ENCODE data around the gene HSPE1. TPM values are rescaled to one million over a fixed set of nuclear protein-coding genes. Genes with fewer than 3 reads are reported as not detected.

The HSPE1 gene
- total RNA-seq, 1 donor from 2014 or later = 115 TPM

DNA sequence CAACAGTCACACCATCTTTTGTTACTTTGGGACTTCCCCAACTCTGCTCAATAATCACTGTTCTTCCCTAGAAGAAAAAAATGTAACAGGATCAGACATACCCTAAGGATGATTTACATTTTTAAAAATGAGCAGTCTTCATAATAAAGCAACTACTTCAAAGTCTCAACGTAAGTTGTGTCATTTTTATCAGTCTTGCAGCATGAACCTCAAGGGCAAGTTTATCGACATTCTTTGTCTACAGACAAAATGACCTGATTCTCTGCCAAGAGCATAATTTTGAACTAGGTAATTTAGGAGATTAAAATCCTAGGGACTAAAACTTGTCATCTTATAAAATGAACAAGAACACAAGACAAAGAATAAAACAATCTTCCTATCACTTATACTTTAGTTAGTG, 2.9 kb upstream of the HSPE1 start:
- intact Hi-C loops (cut with micrococcal nuclease) = loop anchor here (5.0 to 10.0 kb wide), 2 partner anchors 370 to 1343 kb away; no protein-coding TSS in a partner anchor

GRCh38 chr2:197498235-197498936, 1.8 kb upstream of the HSPE1 start:
- intact Hi-C loops (cut with micrococcal nuclease) = loop anchor here (5.0 to 10.0 kb wide), 2 partner anchors 371 to 1344 kb away; no protein-coding TSS in a partner anchor

GRCh38 chr2:197498937-197499593, 1.1 kb upstream of the HSPE1 start:
- intact Hi-C loops (cut with micrococcal nuclease) = loop anchor here (1.0 to 10.0 kb wide), 3 partner anchors 372 to 1344 kb away; partner anchors contain the start of gene PGAP1

GRCh38 chr2:197500503-197501131, 438 bp downstream of the HSPE1 start:
- intact Hi-C loops (cut with micrococcal nuclease) = loop anchor here (1.0 to 5.0 kb wide), 10 partner anchors 15 to 1237 kb away; partner anchors contain the start of genes ANKRD44, CCDC150, COQ10B and MARS2

GRCh38 chr2:197502201-197502600, 2.0 kb downstream of the HSPE1 start:
- intact Hi-C loops (cut with micrococcal nuclease) = loop anchor here (5.0 kb wide), 1 partner anchor 385 kb away; no protein-coding TSS in a partner anchor

GRCh38 chr2:197502685-197503084, 2.5 kb downstream of the HSPE1 start:
- intact Hi-C loops (cut with micrococcal nuclease) = loop anchor here (5.0 kb wide), 1 partner anchor 385 kb away; no protein-coding TSS in a partner anchor

GRCh38 chr2:197504000-197504399, 3.8 kb downstream of the HSPE1 start:
- intact Hi-C loops (cut with micrococcal nuclease) = loop anchor here (5.0 kb wide), 1 partner anchor 383 kb away; no protein-coding TSS in a partner anchor

GRCh38 chr2:197504512-197504911, 4.3 kb downstream of the HSPE1 start:
- intact Hi-C loops (cut with micrococcal nuclease) = loop anchor here (5.0 kb wide), 1 partner anchor 383 kb away; no protein-coding TSS in a partner anchor

- intact Hi-C loops (cut with micrococcal nuclease) = no loop called here
Measured at GRCh38 chr2:197506658-197507057, 6.5 kb downstream of the HSPE1 start.

GRCh38 chr2:197513915-197514314, 13.7 kb downstream of the HSPE1 start:
- intact Hi-C loops (cut with micrococcal nuclease) = no loop called here

GRCh38 chr2:197514754-197515153, 14.6 kb downstream of the HSPE1 start:
- intact Hi-C loops (cut with micrococcal nuclease) = loop anchor here (1.0 to 5.0 kb wide), 6 partner anchors 14 to 1857 kb away; partner anchors contain the start of genes COQ10B, HSPE1 and SLC39A10

- intact Hi-C loops (cut with micrococcal nuclease) = loop anchor here (1.0 to 5.0 kb wide), 6 partner anchors 15 to 1858 kb away; partner anchors contain the start of genes COQ10B, HSPE1 and SLC39A10
Measured at GRCh38 chr2:197515315-197515738, 15.1 kb downstream of the HSPE1 start.

GRCh38 chr2:197515739-197516392, 15.7 kb downstream of the HSPE1 start, which contains the start of gene MOB4:
MOB4 (plus strand) TSS chr2:197516066; CDS start chr2:197516087, 21 bp downstream.
- intact Hi-C loops (cut with micrococcal nuclease) = loop anchor here (1.0 to 5.0 kb wide), 10 partner anchors 16 to 1859 kb away; partner anchors contain the start of genes CCDC150, COQ10B, HSPE1 and MARS2

GRCh38 chr2:197516393-197516761, 16.2 kb downstream of the HSPE1 start:
- intact Hi-C loops (cut with micrococcal nuclease) = loop anchor here (1.0 to 5.0 kb wide), 7 partner anchors 81 to 1859 kb away; partner anchors contain the start of genes CCDC150, MARS2, PLCL1 and SF3B1

DNA sequence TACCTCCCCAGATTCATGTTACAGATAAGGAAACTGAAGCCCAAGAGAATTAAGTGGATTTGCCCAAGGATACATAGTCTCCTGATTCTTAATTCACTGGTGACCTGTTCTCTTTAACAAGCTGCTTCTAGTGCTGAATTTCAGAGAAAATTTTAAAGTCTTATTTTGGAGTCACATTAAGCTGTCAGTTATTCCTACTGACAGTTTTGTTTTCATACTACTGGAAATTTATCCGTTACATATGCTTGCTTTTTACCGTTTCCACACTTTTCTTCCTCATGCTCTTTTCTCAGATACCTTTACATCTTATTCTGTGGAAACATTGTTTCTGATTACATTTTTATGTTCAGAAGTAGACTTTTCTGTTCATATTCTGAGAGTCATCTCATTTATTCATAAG, 17.0 kb downstream of the HSPE1 start:
- intact Hi-C loops (cut with micrococcal nuclease) = loop anchor here (1.0 to 5.0 kb wide), 4 partner anchors 10 to 1860 kb away; partner anchors contain the start of gene SLC39A10

- intact Hi-C loops (cut with micrococcal nuclease) = no loop called here
Measured at GRCh38 chr2:197538412-197538811, 38.2 kb downstream of the HSPE1 start.

DNA sequence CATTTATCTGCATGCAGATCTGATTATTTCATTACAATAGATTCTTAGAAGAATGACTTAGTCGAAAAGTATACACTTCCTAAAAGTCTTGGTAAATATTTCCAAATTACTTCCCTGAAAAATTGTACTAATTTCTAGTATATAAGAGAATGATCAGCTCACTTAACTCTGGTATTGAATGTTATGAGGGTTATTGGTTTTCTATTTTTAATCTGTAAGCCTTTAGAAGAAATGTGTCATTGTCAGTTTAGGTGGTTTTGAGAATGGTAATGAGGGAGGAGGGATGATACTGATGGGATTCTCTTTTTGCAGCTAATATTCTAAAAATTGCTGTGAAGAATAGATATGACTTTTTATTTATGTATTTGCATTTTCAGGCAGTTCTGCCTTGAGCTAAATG, 39.6 kb downstream of the HSPE1 start:
- intact Hi-C loops (cut with micrococcal nuclease) = no loop called here

GRCh38 chr2:197543206-197543605, 43.0 kb downstream of the HSPE1 start:
- intact Hi-C loops (cut with micrococcal nuclease) = no loop called here

GRCh38 chr2:197547163-197547900, 47.2 kb downstream of the HSPE1 start:
- intact Hi-C loops (cut with micrococcal nuclease) = no loop called here

DNA sequence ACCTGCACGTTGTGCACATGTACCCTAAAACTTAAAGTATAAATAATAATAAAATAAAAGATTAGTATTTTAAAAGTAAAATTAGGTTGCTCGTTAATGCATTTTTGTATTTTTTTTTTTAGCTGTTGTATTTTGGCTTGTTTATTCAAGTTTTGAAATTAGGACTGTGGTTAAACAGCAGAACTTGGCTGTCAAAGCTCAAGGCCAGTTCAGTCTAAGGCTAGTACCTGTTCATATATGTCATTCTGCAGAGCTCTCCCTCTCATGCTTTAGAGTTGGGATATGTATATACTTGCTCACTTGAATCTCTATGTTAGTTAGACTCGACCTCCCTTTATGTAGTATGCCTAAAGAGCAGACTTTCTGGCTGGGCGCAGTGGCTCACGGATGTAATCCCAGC, 48.4 kb downstream of the HSPE1 start:
- intact Hi-C loops (cut with micrococcal nuclease) = no loop called here
